Ascending aorta (tissue), 2 donors: Measurements from ENCODE around the gene ZNF362. TPM values are rescaled to one million over a fixed set of nuclear protein-coding genes. Genes with fewer than 3 reads are reported as not detected.

Source experiments
- DNase-seq, 2 donors: peaks; one replicate each; pipeline ENCODE4 v3.0.0-alpha.2; 2019; ENCODE audit warnings: low spot score in 2 of 2
- H3K27ac ChIP-seq, 2 donors: fragments of 200-600 bp; sonication (generic); one replicate each; pipeline ENCODE4 v1.5.1; 2016 to 2017; ENCODE audit warnings: mild to moderate bottlenecking in 1 of 2
- H3K27me3 ChIP-seq: fragments of 200-600 bp; sonication (generic); one replicate; pipeline ENCODE4 v1.5.1; 2017
- H3K36me3 ChIP-seq, 2 donors: fragments of 200-600 bp; sonication (generic); one replicate each; pipeline ENCODE4 v1.5.1; 2016
- H3K4me1 ChIP-seq, 2 donors: fragments of 200-600 bp; sonication (generic); one replicate each; pipeline ENCODE4 v1.5.1; 2016 to 2017; ENCODE audit warnings: mild to moderate bottlenecking in 1 of 2
- H3K4me3 ChIP-seq, 2 donors: fragments of 200-600 bp; sonication (generic); one replicate each; pipeline ENCODE4 v1.5.1; 2016 to 2017; ENCODE audit warnings: mild to moderate bottlenecking in 1 of 2
- H3K9me3 ChIP-seq, 2 donors: fragments of 200-600 bp; sonication (generic); one replicate each; pipeline ENCODE4 v1.5.1; 2016
- intact Hi-C: fragments of 100-400 bp; cut with DNase I; formaldehyde crosslinking; loops from one replicate; pipeline ENCODE4 v1.15.1; 2023
- total RNA-seq: library from RNA; depleted of rRNA; stranded (reverse); fragments of >200 nt; gene quantifications from one replicate; pipeline ENCODE4 v1.1.0, GENCODE V29; 2016
- TF ChIP-seq, protein P1 (sequence below), 3 experiments: fragments of 200-600 bp in 2 of 3; fragments of 450-650 bp in 1 of 3; sonication (generic) in 2 of 3; IDR thresholded peaks; one replicate each; pipeline ENCODE4 v1.5.1; 2016 to 2019; ENCODE audit warnings: antibody characterized with exemption in 3 of 3, mild to moderate bottlenecking in 1 of 3, moderate library complexity in 1 of 3

The ZNF362 gene
- total RNA-seq, 1 donor from 2014 or later, result 34.4 TPM

DNA sequence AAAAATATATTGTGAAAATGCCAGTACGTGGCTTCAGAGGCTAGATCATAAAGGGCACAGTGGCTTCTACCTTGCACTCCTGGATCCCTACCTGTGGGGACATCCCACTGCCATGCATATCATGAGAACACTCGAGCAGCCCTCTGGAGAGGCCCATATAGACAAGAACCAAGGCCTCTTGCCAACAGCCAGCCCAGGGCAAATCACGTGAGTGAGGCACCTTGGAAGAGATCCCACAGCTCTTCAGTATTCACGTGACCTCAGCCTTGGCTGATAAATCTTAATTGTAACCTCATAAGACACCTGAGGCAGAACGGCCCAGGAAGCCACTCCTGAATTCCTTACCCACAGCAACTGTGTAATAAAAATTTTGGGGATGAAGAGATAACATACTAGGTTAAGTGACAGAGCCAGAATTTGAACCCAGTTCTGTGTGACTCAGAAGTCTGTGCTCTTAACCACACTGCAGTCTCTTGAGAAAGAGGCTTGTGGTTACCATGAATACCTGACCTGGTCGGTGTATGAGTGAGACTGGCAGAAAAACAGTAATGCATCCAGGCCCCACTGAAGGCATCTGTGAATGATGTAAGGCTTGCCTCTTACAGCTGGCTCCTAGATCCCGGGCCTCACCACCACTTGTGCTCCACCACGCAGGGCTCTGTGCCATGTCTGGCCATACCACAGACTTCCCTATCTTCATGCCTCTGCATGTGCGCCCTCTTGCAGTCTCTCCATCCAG, 71.5 kb downstream of the ZNF362 start:
- TF ChIP-seq, protein P1, sequence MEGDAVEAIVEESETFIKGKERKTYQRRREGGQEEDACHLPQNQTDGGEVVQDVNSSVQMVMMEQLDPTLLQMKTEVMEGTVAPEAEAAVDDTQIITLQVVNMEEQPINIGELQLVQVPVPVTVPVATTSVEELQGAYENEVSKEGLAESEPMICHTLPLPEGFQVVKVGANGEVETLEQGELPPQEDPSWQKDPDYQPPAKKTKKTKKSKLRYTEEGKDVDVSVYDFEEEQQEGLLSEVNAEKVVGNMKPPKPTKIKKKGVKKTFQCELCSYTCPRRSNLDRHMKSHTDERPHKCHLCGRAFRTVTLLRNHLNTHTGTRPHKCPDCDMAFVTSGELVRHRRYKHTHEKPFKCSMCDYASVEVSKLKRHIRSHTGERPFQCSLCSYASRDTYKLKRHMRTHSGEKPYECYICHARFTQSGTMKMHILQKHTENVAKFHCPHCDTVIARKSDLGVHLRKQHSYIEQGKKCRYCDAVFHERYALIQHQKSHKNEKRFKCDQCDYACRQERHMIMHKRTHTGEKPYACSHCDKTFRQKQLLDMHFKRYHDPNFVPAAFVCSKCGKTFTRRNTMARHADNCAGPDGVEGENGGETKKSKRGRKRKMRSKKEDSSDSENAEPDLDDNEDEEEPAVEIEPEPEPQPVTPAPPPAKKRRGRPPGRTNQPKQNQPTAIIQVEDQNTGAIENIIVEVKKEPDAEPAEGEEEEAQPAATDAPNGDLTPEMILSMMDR (IDR thresholded peaks at IDR 0.05), result no peak
- intact Hi-C loops, result no loop called here
- H3K36me3 ChIP-seq, result peaks cover 99 to 100% of the 10 kb centered on the region in 2 donors
- no peak overlapping the region for H3K4me3 ChIP-seq
- peaks cover 11 to 30% of the 10 kb centered on the region in 2 donors for H3K4me1 ChIP-seq
- H3K27ac ChIP-seq, result peak overlapping the region; percentile 25 to 26
- DNase-seq, result peak in 1 of 2 donors; percentile 81
- H3K27me3 ChIP-seq, result no peaks in the 10 kb centered on the region
- H3K9me3 ChIP-seq, result no peaks in the 10 kb centered on the region

DNA sequence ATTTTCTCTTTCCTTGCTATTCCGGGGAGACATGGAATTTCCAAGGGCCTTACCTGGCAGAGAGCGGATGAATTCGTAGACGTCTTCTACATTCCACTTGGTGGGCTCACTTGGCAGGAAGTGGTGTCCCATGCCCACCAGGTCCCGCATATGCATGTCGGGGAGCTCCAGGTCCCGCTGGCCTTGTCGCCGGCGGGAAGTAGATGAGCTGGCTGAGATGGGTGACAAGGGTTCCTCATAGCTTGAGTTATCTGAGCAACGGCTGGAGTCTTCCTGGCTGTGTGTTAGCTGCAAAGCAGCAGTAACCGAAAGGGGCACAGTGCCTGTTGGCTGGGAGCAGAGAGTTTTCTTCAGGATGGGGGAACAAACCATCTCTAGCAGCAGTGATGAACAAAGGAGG, 72.5 kb downstream of the ZNF362 start:
- Histone ChIP-seq H3K27me3 (no peaks in the 10 kb centered on the region), H3K4me3 (no peak overlapping the region), H3K9me3 (no peaks in the 10 kb centered on the region), H3K4me1 (peaks cover 17 to 39% of the 10 kb centered on the region in 2 donors), H3K27ac (peak overlapping the region; percentile 25 to 26), H3K36me3 (peaks cover 93 to 95% of the 10 kb centered on the region in 2 donors)
- DNase-seq, result no peak
- TF ChIP-seq, protein P1 (IDR thresholded peaks at IDR 0.05), result no peak
- intact Hi-C loops, result no loop called here

DNA sequence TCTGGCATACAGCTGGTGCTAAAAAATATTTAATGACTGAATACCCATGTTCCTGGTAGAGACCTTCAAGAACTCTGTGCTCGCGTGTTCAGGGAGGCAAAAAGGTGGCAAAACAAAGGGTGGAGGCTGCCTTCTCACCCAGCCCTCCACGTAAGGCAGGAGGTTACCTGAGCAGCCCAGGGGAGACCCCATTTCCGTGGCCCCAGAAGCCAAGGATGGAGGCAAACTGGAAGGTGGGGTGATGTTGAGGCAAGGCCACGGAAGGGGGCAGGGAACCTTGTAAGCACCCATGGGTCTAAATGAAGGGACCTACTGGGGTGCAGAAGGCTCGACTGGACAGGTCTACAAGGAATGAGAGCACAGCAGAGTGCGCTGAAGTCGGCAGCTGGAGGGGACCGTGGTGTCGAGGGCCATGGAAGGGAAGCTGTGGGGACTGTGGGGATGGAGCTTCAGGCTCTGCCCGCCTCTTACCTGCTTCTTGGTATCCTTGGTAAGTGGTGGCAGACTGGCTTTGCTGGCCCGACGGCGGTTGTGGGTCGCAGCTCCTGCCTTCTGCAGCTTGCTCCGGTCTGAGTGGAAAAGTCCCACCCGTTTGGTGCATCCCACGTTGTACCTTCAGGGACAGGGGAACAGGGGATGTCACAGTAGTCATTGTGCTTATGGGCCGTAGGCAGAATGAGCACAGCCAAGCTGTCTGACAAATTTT, 73.5 kb downstream of the ZNF362 start:
- peak overlapping the region; percentile 28 to 49 for H3K27ac ChIP-seq
- H3K36me3 ChIP-seq, result peaks cover 85 to 86% of the 10 kb centered on the region in 2 donors
- H3K4me3 ChIP-seq, result no peak overlapping the region
- H3K9me3 ChIP-seq, result no peaks in the 10 kb centered on the region
- H3K4me1 ChIP-seq, result peaks cover 26 to 48% of the 10 kb centered on the region in 2 donors
- DNase-seq, result no peak
- intact Hi-C loops, result no loop called here
- TF ChIP-seq, protein P1 (IDR thresholded peaks at IDR 0.05), result no peak
- H3K27me3 ChIP-seq, result no peaks in the 10 kb centered on the region

DNA sequence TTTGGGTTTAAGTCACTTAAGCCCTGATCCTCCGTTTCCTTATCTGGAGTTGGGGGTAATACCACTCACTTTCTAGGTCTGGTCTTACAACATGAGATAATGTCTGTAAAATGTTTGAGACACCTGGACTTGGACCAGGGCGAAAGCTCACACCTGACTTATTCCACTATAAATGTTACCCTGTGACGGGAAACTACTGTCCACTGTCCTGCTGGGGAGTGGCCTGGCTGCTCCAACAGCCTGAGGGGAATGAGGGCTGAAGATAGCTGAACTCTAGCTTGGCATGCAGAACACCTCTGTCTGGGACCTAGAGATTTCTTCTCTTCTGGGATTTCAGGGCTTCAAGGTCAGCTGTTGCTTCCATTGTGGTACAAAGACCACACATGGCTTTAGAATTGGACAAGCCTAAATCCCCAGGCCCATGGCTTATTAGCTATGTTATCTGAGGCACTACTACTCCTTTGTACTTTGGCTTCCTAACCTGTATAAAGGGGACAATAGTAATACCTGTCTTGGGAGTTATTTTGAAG, 74.1 kb downstream of the ZNF362 start:
- intact Hi-C loops, result no loop called here

DNA sequence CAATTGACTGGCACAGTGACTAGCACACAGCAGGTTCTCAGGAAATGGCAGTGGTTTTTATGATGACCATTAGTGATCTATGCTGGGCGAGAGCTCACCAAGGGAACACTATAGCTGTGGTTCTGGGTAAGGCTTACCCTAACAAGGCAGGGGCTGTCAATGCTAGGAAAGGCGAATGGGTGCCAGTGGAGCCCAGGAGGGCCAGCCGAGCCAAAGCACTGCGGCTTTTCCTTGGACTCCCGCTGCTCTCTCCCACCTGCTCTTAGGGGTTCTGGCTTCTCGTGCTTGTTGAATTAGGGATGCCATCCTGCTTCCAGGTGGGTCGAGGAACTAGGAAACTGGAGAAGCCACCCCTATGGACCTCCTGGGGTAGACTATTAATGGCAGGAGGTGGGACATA, 74.6 kb downstream of the ZNF362 start:
- peaks cover 74 to 77% of the 10 kb centered on the region in 2 donors for H3K36me3 ChIP-seq
- no peak overlapping the region for H3K4me3 ChIP-seq
- DNase-seq, result no peak
- H3K27me3 ChIP-seq, result no peaks in the 10 kb centered on the region
- H3K4me1 ChIP-seq, result peaks cover 30 to 60% of the 10 kb centered on the region in 2 donors
- H3K27ac ChIP-seq, result peak overlapping the region; percentile 49 to 80
- TF ChIP-seq, protein P1 (IDR thresholded peaks at IDR 0.05), result no peak
- H3K9me3 ChIP-seq, result no peaks in the 10 kb centered on the region
- intact Hi-C loops, result no loop called here

More for the DNA sequence above, 74.1 kb downstream of the ZNF362 start:
- H3K4me3 ChIP-seq, result no peak overlapping the region
- TF ChIP-seq, protein P1 (IDR thresholded peaks at IDR 0.05), result no peak
- H3K36me3 ChIP-seq, result peaks cover 79 to 82% of the 10 kb centered on the region in 2 donors
- peaks cover 30 to 55% of the 10 kb centered on the region in 2 donors for H3K4me1 ChIP-seq
- no peak for DNase-seq
- H3K27ac ChIP-seq, result peak overlapping the region; percentile 49 to 80
- H3K27me3 ChIP-seq, result no peaks in the 10 kb centered on the region
- H3K9me3 ChIP-seq, result no peaks in the 10 kb centered on the region
